Activated CD8-positive, alpha-beta memory T cell treated with anti-CD3 and anti-CD28 coated beads, Interleukin-2, amount 10 ng/mL, durations not matched to agents 7 days and 5 days (primary cell): Measurements from ENCODE around the gene ROR2. TPM values are rescaled to one million over a fixed set of nuclear protein-coding genes. Genes with fewer than 3 reads are reported as not detected.

ENCODE experiments used
- ATAC-seq: fragments of 150-1000 bp; cut with Tn5 transposase; one replicate; pipeline ENCODE4 v1.10.0; 2021; ENCODE audit warnings: moderate library complexity
- CTCF ChIA-PET: fragments of 350-600 bp; sonication (Branson Sonifier 250); formaldehyde crosslinking; loops from one replicate; lab custom pipeline; 2021; ENCODE audit warnings: antibody characterized with exemption; lab: Charles Lee
- DNase-seq: peaks from one replicate; pipeline ENCODE4 v3.0.0-alpha.2; 2020
- H3K27ac Mint-ChIP-seq: one replicate; pipeline ENCODE4 v1.8.0; 2021; ENCODE audit warnings: mild to moderate bottlenecking, mixed read lengths
- H3K27me3 Mint-ChIP-seq: one replicate; pipeline ENCODE4 v1.8.0; 2021; ENCODE audit warnings: mixed read lengths
- H3K36me3 Mint-ChIP-seq: one replicate; pipeline ENCODE4 v1.8.0; 2021; ENCODE audit warnings: mild to moderate bottlenecking, mixed read lengths
- H3K4me1 Mint-ChIP-seq: one replicate; pipeline ENCODE4 v1.8.0; 2021; ENCODE audit warnings: mixed read lengths
- H3K4me3 Mint-ChIP-seq: one replicate; pipeline ENCODE4 v1.8.0; 2021; ENCODE audit warnings: mild to moderate bottlenecking, moderate library complexity, mixed read lengths
- H3K9me3 Mint-ChIP-seq: one replicate; pipeline ENCODE4 v1.8.0; 2022; ENCODE audit warnings: low read depth, mixed read lengths
- total RNA-seq, 2 experiments: library from RNA; stranded (reverse); gene quantifications; one replicate each; pipeline ENCODE4 v1.2.3, GENCODE V29; 2021

The ROR2 gene
- total RNA-seq, 2 experiments from 2014 or later, result 3.0 to 3.2 TPM

DNA sequence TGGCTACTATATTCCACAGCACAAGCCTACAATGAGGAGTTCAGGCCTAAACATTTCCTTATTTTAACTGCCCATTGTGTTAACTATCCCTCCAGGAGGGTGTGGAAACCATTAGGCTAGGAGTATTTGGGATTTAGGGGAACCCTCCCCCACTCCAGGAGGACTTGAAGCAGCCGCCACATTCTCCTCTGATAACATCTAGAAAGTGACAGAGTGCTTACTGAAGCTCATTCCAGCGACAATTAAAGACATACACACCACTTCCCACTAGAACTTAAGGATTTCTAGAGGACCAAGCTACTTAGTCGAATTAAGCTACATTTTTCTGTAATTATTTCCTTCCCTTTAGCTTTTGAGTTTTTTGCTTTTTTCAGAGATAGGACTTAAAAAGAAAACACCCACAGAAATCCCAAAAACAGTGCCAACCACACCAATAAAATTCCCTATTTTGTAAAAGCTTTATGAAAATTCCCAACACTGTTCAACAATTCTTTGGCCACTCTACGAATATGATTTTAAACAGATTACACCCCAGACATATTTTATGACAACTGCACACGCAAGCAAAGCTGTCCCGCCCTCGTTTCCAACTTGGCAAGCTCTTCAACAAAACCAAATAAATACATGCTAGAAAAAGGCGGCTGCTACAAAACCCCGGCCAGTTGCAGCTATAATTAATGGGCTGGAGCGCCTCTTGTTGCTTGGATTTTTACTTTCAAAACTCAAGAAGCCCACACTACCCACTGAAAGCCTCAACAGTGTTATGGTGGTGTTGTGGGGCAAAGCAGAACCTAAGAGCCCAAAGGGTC lies 4.5 kb downstream of the ROR2 start:
- CTCF ChIA-PET, result interaction anchor here (0.9 to 1.6 kb wide), 4 partner anchors 10 to 212 kb away, joined by 3 to 9 read pairs (median 5); no protein-coding TSS in a partner anchor
- ATAC-seq, result no peak

DNA sequence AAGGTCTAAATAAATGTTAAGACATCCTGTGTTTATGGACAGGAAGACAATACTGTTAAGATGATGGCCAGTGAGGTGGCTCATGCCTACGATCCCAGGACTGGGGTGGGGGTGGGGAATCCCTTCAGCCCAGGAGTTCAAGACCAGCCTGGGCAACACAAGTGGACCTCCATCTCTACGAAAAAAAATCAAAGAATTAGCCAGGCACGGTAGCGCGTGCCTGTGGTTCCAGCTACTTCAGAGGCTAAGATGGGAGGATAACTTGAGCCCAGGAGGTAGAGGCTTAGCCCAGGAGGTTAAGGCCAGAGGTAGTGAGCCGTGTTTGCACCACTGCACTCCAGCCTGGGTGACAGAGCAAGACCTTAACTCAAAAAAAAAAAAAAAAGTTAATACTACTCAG lies 5.3 kb downstream of the ROR2 start:
- no peak for ATAC-seq
- CTCF ChIA-PET, result interaction anchor here (1.6 kb wide), 2 partner anchors 187 to 211 kb away, joined by 3 to 7 read pairs; no protein-coding TSS in a partner anchor
- DNase-seq, result no peak
- H3K9me3 Mint-ChIP-seq, result no peaks in the 10 kb centered on the region
- no peaks in the 10 kb centered on the region for H3K36me3 Mint-ChIP-seq
- H3K27me3 Mint-ChIP-seq, result peaks cover 64% of the 10 kb centered on the region
- H3K27ac Mint-ChIP-seq, result no peak overlapping the region
- peaks cover 7% of the 10 kb centered on the region for H3K4me1 Mint-ChIP-seq
- H3K4me3 Mint-ChIP-seq, result no peak overlapping the region

More for the DNA sequence above, 4.5 kb downstream of the ROR2 start:
- Mint-ChIP-seq H3K4me3 (no peak overlapping the region), H3K36me3 (no peaks in the 10 kb centered on the region), H3K27ac (no peak overlapping the region), H3K9me3 (no peaks in the 10 kb centered on the region), H3K4me1 (peaks cover 9% of the 10 kb centered on the region), H3K27me3 (peaks cover 66% of the 10 kb centered on the region)
- no peak for DNase-seq

- H3K27ac Mint-ChIP-seq, result no peak overlapping the region
- H3K9me3 Mint-ChIP-seq, result no peaks in the 10 kb centered on the region
- DNase-seq (no peak), ATAC-seq (no peak)
- no peak overlapping the region for H3K4me3 Mint-ChIP-seq
- peaks cover 7% of the 10 kb centered on the region for H3K4me1 Mint-ChIP-seq
- peaks cover 69% of the 10 kb centered on the region for H3K27me3 Mint-ChIP-seq
- H3K36me3 Mint-ChIP-seq, result no peaks in the 10 kb centered on the region
- CTCF ChIA-PET, result interaction anchor here (1.6 kb wide), 2 partner anchors 186 to 210 kb away, joined by 3 to 7 read pairs; no protein-coding TSS in a partner anchor
Measured at GRCh38 chr9:91943478-91944470, 6.3 kb downstream of the ROR2 start.

DNA sequence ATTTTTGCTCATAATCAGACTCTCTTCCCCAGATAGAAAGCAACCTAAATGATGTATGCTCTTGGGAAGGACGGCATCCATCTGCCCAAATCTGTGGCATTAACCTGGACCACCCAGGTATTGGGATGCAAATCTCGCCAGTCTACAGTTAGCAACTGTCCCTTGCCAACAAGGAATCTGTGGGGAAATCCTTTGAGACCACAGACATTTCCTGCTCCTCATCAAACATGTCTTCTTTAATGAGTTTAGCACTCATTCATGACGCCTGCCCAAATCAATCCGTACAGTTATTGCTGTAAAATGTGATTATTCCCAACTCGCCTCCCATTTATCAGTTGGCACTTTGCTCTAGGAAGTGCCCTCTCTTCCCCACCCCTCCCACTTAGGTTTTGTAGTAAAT lies 7.8 kb downstream of the ROR2 start:
- peaks cover 4% of the 10 kb centered on the region for H3K4me1 Mint-ChIP-seq
- DNase-seq, result no peak
- no peak overlapping the region for H3K4me3 Mint-ChIP-seq
- H3K27ac Mint-ChIP-seq, result no peak overlapping the region
- CTCF ChIA-PET, result no interaction called here
- no peak for ATAC-seq
- no peaks in the 10 kb centered on the region for H3K9me3 Mint-ChIP-seq
- no peaks in the 10 kb centered on the region for H3K36me3 Mint-ChIP-seq
- peaks cover 60% of the 10 kb centered on the region for H3K27me3 Mint-ChIP-seq

- no peak overlapping the region for H3K27ac Mint-ChIP-seq
- H3K9me3 Mint-ChIP-seq, result no peaks in the 10 kb centered on the region
- CTCF ChIA-PET, result no interaction called here
- no peak overlapping the region for H3K4me3 Mint-ChIP-seq
- DNase-seq (no peak), ATAC-seq (no peak)
- peaks cover 42% of the 10 kb centered on the region for H3K27me3 Mint-ChIP-seq
- no peaks in the 10 kb centered on the region for H3K36me3 Mint-ChIP-seq
- peaks cover 4% of the 10 kb centered on the region for H3K4me1 Mint-ChIP-seq
Measured at GRCh38 chr9:91939978-91940377, 10.1 kb downstream of the ROR2 start.

DNA sequence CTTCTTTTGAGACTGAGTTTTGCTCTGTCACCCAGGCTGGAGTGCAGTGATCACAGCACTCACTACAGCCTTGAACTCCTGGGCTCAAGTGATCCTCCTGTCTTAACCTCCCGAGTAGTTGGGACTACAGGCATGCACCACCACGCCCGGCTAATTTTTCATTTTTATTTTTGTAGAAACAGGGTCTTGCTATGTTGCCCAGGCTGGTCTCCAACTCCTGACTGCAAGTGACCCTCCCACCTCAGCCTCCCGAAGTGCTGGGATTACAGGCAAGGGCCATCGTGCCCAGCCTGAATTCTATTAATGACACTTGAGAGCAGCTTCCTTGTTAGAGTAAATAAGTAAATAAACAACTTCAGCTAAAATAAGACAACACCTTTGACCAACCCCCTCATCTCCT lies 12.3 kb downstream of the ROR2 start:
- H3K4me1 Mint-ChIP-seq, result peaks cover 10% of the 10 kb centered on the region
- H3K27ac Mint-ChIP-seq, result no peak overlapping the region
- H3K27me3 Mint-ChIP-seq, result peaks cover 22% of the 10 kb centered on the region
- ATAC-seq (no peak), DNase-seq (no peak)
- peaks cover 7% of the 10 kb centered on the region for H3K36me3 Mint-ChIP-seq
- H3K9me3 Mint-ChIP-seq, result peaks cover 7% of the 10 kb centered on the region
- H3K4me3 Mint-ChIP-seq, result no peak overlapping the region
- CTCF ChIA-PET, result interaction anchor here (0.7 to 2.3 kb wide), 2 partner anchors 13 to 14 kb away, joined by 3 to 9 read pairs; partner anchors contain the start of gene ROR2

DNA sequence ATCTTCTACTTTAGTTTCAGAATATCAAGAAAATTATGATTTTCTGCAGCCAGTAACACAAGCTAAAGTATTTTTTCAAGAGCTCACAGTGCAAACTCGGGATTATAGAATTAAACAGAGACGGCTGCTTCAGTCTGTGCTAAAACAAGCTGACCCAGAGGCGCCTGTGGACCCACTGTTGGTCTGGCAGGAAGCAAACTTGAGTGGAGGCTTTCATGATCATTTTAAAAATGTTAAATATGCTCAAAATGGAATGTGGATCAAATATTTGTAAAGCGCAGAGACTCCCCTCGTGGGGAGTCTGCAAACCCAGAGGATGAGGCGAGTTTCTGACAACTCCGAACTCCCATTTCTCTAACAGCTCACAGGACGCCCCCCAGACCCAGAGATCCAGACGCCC lies 13.0 kb downstream of the ROR2 start:
- Mint-ChIP-seq H3K27me3 (peaks cover 16% of the 10 kb centered on the region), H3K9me3 (peaks cover 7% of the 10 kb centered on the region), H3K27ac (no peak overlapping the region), H3K36me3 (peaks cover 8% of the 10 kb centered on the region), H3K4me3 (no peak overlapping the region), H3K4me1 (peaks cover 9% of the 10 kb centered on the region)
- ATAC-seq (no peak), DNase-seq (no peak)
- CTCF ChIA-PET, result interaction anchor here (0.5 to 2.3 kb wide), 2 partner anchors 13 to 141 kb away, joined by 3 to 9 read pairs; partner anchors contain the start of gene ROR2

GRCh38 chr9:91935805-91936514 lies 14.1 kb downstream of the ROR2 start:
- Mint-ChIP-seq H3K27ac (no peak overlapping the region), H3K4me1 (peaks cover 8% of the 10 kb centered on the region), H3K4me3 (no peak overlapping the region), H3K9me3 (peaks cover 12% of the 10 kb centered on the region), H3K27me3 (peaks cover 11% of the 10 kb centered on the region), H3K36me3 (peaks cover 8% of the 10 kb centered on the region)
- DNase-seq (no peak), ATAC-seq (no peak)
- CTCF ChIA-PET, result interaction anchor here (1.5 to 2.3 kb wide), 3 partner anchors 14 to 161 kb away, joined by 4 to 9 read pairs (median 5); partner anchors contain the start of gene ROR2

DNA sequence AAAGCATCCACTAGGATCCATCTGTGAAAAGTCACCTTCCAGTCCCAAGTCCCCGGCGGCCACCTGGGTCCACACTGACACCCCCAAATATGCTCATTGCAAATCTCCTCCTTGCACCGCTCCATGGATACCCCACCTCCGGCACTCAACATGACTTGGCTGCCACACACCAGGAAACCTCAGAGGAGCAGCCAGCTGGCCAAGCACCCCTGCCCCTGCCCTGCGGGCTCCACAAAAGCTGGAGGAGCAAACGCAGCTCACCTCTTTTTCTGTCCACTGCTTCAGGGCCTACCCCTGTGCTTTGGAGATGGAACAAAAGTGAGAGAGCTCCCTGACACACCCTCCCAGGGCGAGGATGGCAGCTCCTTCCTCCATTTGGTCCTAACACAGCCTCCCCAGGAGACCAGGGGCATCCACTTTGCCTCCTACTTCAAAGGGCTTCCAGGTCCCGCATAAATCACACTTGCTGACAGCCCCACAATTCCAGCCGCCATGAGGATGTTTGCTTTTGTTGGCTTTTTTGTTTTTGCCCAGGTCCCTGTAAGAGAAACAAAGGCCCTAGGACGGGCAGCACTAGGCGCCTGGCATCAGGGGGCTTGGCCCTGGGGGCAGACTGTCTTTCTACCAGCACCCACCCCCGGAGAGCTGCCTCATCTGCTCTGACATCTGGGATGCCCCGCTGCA lies 14.8 kb downstream of the ROR2 start:
- CTCF ChIA-PET, result interaction anchor here (1.1 to 2.3 kb wide), 4 partner anchors 15 to 160 kb away, joined by 4 to 9 read pairs (median 4); partner anchors contain the start of gene ROR2
- no peak overlapping the region for H3K4me3 Mint-ChIP-seq
- ATAC-seq (no peak), DNase-seq (no peak)
- H3K27me3 Mint-ChIP-seq, result peaks cover 14% of the 10 kb centered on the region
- H3K9me3 Mint-ChIP-seq, result peaks cover 18% of the 10 kb centered on the region
- H3K4me1 Mint-ChIP-seq, result peaks cover 8% of the 10 kb centered on the region
- no peak overlapping the region for H3K27ac Mint-ChIP-seq
- H3K36me3 Mint-ChIP-seq, result peaks cover 14% of the 10 kb centered on the region

DNA sequence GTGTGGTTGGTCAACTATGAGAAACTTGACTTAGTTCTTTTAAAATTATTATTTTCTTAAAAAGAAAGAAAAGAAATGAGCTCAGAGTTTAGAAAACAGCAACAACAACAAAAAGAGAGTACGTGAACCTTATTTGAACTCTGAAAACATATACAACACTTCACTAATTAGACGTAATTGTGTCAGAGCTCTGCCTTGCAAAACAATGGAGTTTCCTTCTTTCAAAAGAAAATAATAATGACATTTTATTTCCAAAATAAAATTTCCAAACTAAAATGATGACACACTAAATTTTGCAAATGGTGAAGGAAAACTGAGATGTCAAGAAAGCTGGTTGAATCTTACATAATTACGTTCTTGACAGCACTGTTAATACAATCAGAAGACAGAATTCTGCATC lies 15.4 kb downstream of the ROR2 start:
- peaks cover 16% of the 10 kb centered on the region for H3K27me3 Mint-ChIP-seq
- peaks cover 16% of the 10 kb centered on the region for H3K36me3 Mint-ChIP-seq
- no peak for ATAC-seq
- CTCF ChIA-PET, result interaction anchor here (1.1 to 1.7 kb wide), 2 partner anchors 16 to 20 kb away, joined by 4 to 5 read pairs; partner anchors contain the start of gene ROR2
- no peak overlapping the region for H3K27ac Mint-ChIP-seq
- peaks cover 8% of the 10 kb centered on the region for H3K4me1 Mint-ChIP-seq
- H3K4me3 Mint-ChIP-seq, result no peak overlapping the region
- DNase-seq, result no peak
- peaks cover 20% of the 10 kb centered on the region for H3K9me3 Mint-ChIP-seq

DNA sequence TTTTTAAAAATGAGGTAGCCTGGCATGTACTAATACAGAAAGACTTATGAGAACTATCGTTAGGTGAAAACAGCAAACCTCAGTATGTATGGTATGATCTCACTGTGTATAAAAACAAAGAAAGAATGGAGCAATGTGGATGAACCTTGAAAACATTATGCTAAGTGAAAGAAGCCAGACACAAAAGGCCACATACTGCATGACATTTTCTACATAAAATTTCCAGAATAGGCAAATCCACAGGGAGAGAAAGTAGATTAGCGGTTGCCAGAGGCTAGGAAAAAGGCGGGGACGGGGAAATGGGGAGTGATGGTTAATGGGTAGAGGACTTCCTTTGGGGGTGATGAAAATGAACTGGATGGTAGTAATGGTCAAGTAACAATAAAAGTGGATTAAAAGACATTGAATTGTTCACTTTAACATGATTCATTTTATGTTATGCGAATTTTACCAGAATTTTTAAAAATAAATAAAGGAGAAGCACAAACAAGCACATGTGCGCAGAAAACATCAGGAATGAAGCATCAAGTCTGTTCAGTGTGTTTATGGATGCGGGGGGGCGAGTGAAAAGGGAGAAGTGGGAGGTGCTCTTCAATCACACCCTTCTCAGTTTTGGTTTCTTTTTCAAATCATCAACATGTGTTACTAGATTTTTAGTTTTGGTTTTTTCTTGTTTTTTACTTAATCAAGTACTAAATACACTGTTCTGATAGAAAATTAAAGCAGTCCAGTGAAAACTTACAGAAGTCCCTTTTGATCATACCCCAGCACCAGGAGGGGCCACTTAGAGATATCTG lies 16.3 kb downstream of the ROR2 start:
- peaks cover 10% of the 10 kb centered on the region for H3K27me3 Mint-ChIP-seq
- H3K27ac Mint-ChIP-seq, result peak overlapping the region; percentile 14
- DNase-seq (no peak), ATAC-seq (no peak)
- H3K36me3 Mint-ChIP-seq, result peaks cover 20% of the 10 kb centered on the region
- no peak overlapping the region for H3K4me3 Mint-ChIP-seq
- H3K4me1 Mint-ChIP-seq, result peaks cover 8% of the 10 kb centered on the region
- CTCF ChIA-PET, result interaction anchor here (0.6 to 1.7 kb wide), 4 partner anchors 15 to 21 kb away, joined by 3 to 5 read pairs (median 4); partner anchors contain the start of gene ROR2
- H3K9me3 Mint-ChIP-seq, result peaks cover 22% of the 10 kb centered on the region
